Measurements from ENCODE around the gene PLEKHA8. TPM values are rescaled to one million over a fixed set of nuclear protein-coding genes. Genes with fewer than 3 reads are reported as not detected.

PLEKHA8 gene
- total RNA-seq, 1 experiment from 2014 or later: 29.2 TPM

GRCh38 chr7:30175636-30176147, 147.5 kb downstream of the PLEKHA8 start:
- peaks cover 2% of the 10 kb centered on the region; the same call in 1 of the 2 replicates for H3K27me3 ChIP-seq (ENCODE audit: control insufficient read depth, insufficient read depth, low read length)

GRCh38 chr7:30176463-30177109, 148.4 kb downstream of the PLEKHA8 start:
- DNase-seq: no peak

More at GRCh38 chr7:30175636-30176147, 147.5 kb downstream of the PLEKHA8 start:
- no peak for DNase-seq
- H3K36me3 ChIP-seq (replicated peaks; ENCODE audit: control insufficient read depth, insufficient read depth, low read length): no peaks in the 10 kb centered on the region
- no peak overlapping the region for H3K4me3 ChIP-seq (ENCODE audit: insufficient read depth, low read depth, low read length)

GRCh38 chr7:30177186-30177585, 149.0 kb downstream of the PLEKHA8 start:
- no peaks in the 10 kb centered on the region for H3K27me3 ChIP-seq (ENCODE audit: control insufficient read depth, insufficient read depth, low read length)
- no peak overlapping the region for H3K4me3 ChIP-seq (ENCODE audit: insufficient read depth, low read depth, low read length)
- no peaks in the 10 kb centered on the region for H3K36me3 ChIP-seq (replicated peaks; ENCODE audit: control insufficient read depth, insufficient read depth, low read length)
- DNase-seq: no peak

More at GRCh38 chr7:30176463-30177109, 148.4 kb downstream of the PLEKHA8 start:
- H3K27me3 ChIP-seq (ENCODE audit: control insufficient read depth, insufficient read depth, low read length): no peaks in the 10 kb centered on the region
- H3K4me3 ChIP-seq (ENCODE audit: insufficient read depth, low read depth, low read length): no peak overlapping the region
- no peaks in the 10 kb centered on the region for H3K36me3 ChIP-seq (replicated peaks; ENCODE audit: control insufficient read depth, insufficient read depth, low read length)

GRCh38 chr7:30177965-30178364, 149.8 kb downstream of the PLEKHA8 start:
- no peaks in the 10 kb centered on the region for H3K27me3 ChIP-seq (ENCODE audit: control insufficient read depth, insufficient read depth, low read length)
- no peaks in the 10 kb centered on the region for H3K36me3 ChIP-seq (replicated peaks; ENCODE audit: control insufficient read depth, insufficient read depth, low read length)
- DNase-seq: no peak
- no peak overlapping the region for H3K4me3 ChIP-seq (ENCODE audit: insufficient read depth, low read depth, low read length)

GRCh38 chr7:30178748-30179436, 150.7 kb downstream of the PLEKHA8 start:
- no peaks in the 10 kb centered on the region for H3K36me3 ChIP-seq (replicated peaks; ENCODE audit: control insufficient read depth, insufficient read depth, low read length)
- H3K4me3 ChIP-seq (ENCODE audit: insufficient read depth, low read depth, low read length): no peak overlapping the region
- H3K27me3 ChIP-seq (ENCODE audit: control insufficient read depth, insufficient read depth, low read length): no peaks in the 10 kb centered on the region
- no peak for DNase-seq

Other genes with a start within 250 kb of the PLEKHA8 start
- 1.4 and 2.5 TPM in 2 replicates for gene WIPF3, start 221.9 kb upstream of the PLEKHA8 start, total RNA-seq (2014; rRNA removed; shearing (Covaris generic))
- 115 and 123 TPM in 2 replicates for gene SCRN1, start 38.6 kb upstream of the PLEKHA8 start, total RNA-seq (2014; rRNA removed; shearing (Covaris generic))
- 12.5 and 15.3 TPM in 2 replicates for gene FKBP14, start 1.7 kb upstream of the PLEKHA8 start, total RNA-seq (2014; rRNA removed; shearing (Covaris generic))
- gene MTURN, start 106.6 kb downstream of the PLEKHA8 start, total RNA-seq (2014; rRNA removed; shearing (Covaris generic)): 1.1 and 2.3 TPM in 2 replicates